AG04450 (cell line): ENCODE data around the gene PSAT1. TPM values are rescaled to one million over a fixed set of nuclear protein-coding genes. Genes with fewer than 3 reads are reported as not detected.

Experiments
- CTCF ChIA-PET: fragments of 300-600, 350-600 bp; formaldehyde crosslinking; extraction: SDS; loops from one replicate; lab custom pipeline; 2022; ENCODE audit warnings: antibody characterized with exemption, inconsistent platforms; lab: Charles Lee
- POLR2A ChIA-PET: fragments of 350-600 bp; formaldehyde crosslinking; extraction: SDS; loops from one replicate; lab custom pipeline; 2021; ENCODE audit warnings: antibody characterized with exemption, inconsistent platforms; lab: Yijun Ruan, JAX
- DNase-seq: peaks from one replicate; pipeline ENCODE4 v3.0.0-alpha.2; 2011; ENCODE audit warnings: low read depth, low spot score
- H3K27ac ChIP-seq: one replicate; pipeline ENCODE4 v1.5.1; 2012; ENCODE audit warnings: low read depth, low read length, control low read depth
- H3K27me3 ChIP-seq: one replicate; pipeline ENCODE4 v1.6.0; 2012; ENCODE audit warnings: low read length; ENCODE audit not compliant: control insufficient read depth, insufficient read depth
- H3K4me3 ChIP-seq: 2 replicates; pipeline ENCODE4 v1.5.1; 2011; ENCODE audit warnings: mild to moderate bottlenecking, low read depth, low read length, control low read depth
- H3K9me3 ChIP-seq: 2 replicates; pipeline ENCODE4 v1.5.1; 2012; ENCODE audit warnings: low read length; ENCODE audit not compliant: control insufficient read depth, insufficient read depth
- polyA plus RNA-seq: library from polyadenylated mRNA; depleted of rRNA; stranded (reverse); fragments of >200 nt; gene quantifications from 2 replicates; pipeline ENCODE4 v1.2.3, GENCODE V29; 2011
- TF ChIP-seq, protein P1 (sequence below): IDR thresholded peaks from 2 replicates; pipeline ENCODE4 v1.5.1; 2011; ENCODE audit warnings: low read depth, low read length, control low read depth, inconsistent platforms

PSAT1 gene
- polyA plus RNA-seq, 1 experiment, result 271 TPM

DNA sequence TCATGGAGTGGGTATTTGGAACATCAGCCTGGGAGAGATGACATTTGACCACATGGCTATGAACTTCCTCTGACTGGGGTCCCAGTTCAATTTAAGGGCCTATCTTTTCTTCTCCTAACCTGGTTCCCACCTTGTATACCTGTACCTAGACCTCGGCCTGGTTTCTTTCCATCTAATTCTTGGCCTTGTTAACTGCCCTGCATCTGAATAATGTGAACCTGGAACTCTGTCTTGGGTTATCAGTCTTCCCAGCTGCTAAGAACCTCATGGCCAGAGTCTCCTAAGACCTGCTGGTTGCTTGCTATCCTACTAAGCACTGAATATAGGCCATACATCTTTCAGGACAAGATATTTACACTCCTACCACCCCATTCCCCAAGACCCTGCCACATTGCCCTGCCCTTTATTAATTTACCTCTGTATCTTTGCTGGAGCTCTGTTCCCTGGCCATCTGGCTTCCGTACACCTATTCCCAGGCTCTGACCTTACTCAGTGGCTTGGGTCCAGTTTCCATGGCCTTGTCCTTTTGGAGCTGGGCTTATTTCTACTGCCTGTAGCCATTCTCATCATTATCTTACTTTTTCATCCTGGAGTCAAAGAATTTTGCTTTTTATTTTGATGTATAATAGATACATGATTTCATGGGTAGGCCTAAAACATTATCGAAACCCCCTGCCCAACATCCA lies 6.6 kb downstream of the PSAT1 start:
- ChIA-PET POLR2A (no interaction called here), CTCF (no interaction called here)
- no peak overlapping the region for H3K27ac ChIP-seq
- H3K4me3 ChIP-seq, result no peak overlapping the region
- DNase-seq, result no peak
- TF ChIP-seq, protein P1, sequence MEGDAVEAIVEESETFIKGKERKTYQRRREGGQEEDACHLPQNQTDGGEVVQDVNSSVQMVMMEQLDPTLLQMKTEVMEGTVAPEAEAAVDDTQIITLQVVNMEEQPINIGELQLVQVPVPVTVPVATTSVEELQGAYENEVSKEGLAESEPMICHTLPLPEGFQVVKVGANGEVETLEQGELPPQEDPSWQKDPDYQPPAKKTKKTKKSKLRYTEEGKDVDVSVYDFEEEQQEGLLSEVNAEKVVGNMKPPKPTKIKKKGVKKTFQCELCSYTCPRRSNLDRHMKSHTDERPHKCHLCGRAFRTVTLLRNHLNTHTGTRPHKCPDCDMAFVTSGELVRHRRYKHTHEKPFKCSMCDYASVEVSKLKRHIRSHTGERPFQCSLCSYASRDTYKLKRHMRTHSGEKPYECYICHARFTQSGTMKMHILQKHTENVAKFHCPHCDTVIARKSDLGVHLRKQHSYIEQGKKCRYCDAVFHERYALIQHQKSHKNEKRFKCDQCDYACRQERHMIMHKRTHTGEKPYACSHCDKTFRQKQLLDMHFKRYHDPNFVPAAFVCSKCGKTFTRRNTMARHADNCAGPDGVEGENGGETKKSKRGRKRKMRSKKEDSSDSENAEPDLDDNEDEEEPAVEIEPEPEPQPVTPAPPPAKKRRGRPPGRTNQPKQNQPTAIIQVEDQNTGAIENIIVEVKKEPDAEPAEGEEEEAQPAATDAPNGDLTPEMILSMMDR, result no peak
- H3K9me3 ChIP-seq, result no peaks in the 10 kb centered on the region
- no peaks in the 10 kb centered on the region for H3K27me3 ChIP-seq

DNA sequence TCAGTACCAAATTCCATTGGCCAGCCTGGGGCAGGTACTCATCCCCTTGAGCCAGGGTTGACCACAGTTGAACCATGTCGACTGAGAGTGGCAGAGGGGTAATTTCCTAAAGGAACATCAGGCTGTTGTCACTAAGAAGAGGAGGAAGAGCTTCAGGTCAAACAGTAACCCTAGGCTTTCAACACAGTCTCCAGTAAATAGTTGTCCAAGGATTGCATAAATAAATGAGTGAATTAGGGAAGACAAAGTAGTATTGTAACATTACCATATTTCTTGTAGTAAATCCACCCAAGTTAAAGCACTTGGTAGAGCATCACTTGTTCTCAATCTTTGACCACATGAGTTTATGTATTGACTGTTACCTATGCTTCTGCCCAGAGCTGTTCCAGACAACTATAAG lies 7.4 kb downstream of the PSAT1 start:
- DNase-seq, result no peak
- POLR2A ChIA-PET, result no interaction called here
- CTCF ChIA-PET, result no interaction called here
- Histone ChIP-seq H3K4me3 (no peak overlapping the region), H3K27me3 (no peaks in the 10 kb centered on the region), H3K9me3 (no peaks in the 10 kb centered on the region), H3K27ac (no peak overlapping the region)
- TF ChIP-seq, protein P1, result no peak

- Histone ChIP-seq H3K4me3 (no peak overlapping the region), H3K27ac (no peak overlapping the region), H3K27me3 (no peaks in the 10 kb centered on the region), H3K9me3 (no peaks in the 10 kb centered on the region)
- TF ChIP-seq, protein P1, result no peak
- POLR2A ChIA-PET, result no interaction called here
- DNase-seq, result no peak
- CTCF ChIA-PET, result no interaction called here
Measured at GRCh38 chr9:78306222-78307076, 9.5 kb downstream of the PSAT1 start.

DNA sequence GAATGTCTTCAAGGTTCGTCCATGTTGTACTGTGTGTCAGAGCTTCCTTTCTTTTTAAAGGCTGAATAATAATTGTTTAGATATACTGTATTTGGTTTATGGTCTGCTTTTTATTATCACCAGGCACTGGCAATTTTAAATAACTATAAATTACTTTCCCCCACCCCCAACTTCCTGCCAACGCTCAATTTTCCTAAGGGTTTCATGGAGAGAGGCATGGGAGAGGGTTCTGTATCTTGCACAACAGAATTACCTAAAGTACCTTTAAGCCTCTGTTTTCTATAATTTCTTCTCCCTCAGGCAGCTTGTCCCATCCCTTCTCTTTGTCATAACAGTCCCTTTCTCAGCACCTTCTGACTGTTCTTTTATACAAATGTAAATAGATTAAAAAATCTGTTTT lies 10.4 kb downstream of the PSAT1 start:
- DNase-seq, result no peak
- Histone ChIP-seq H3K9me3 (no peaks in the 10 kb centered on the region), H3K27ac (no peak overlapping the region), H3K27me3 (no peaks in the 10 kb centered on the region), H3K4me3 (no peak overlapping the region)
- TF ChIP-seq, protein P1, result no peak
- POLR2A ChIA-PET, result no interaction called here
- CTCF ChIA-PET, result no interaction called here

- Histone ChIP-seq H3K9me3 (no peaks in the 10 kb centered on the region), H3K27me3 (no peaks in the 10 kb centered on the region), H3K4me3 (no peak overlapping the region), H3K27ac (no peak overlapping the region)
- TF ChIP-seq, protein P1, result no peak
- DNase-seq, result no peak
- POLR2A ChIA-PET, result interaction anchor here (1.9 kb wide), 1 partner anchor 12 kb away, joined by 4 read pairs; the partner anchor contains the start of gene PSAT1
- CTCF ChIA-PET, result no interaction called here
Measured at GRCh38 chr9:78309066-78309465, 12.1 kb downstream of the PSAT1 start.
